Skeletal muscle cell (primary cell): Measurements from ENCODE around the gene CATSPER3.
"Not testable (repeated sequence)": the region's sequence is repeated elsewhere in the genome, so short reads cannot be mapped to it uniquely, and the experiment has no call there.

Source experiments
- DNase-seq: peaks from one replicate; pipeline ENCODE4 v3.0.0-alpha.2; 2010; ENCODE audit warnings: low read depth
- H3K4me3 ChIP-seq: 2 replicates; pipeline ENCODE4 v1.5.1; 2011; ENCODE audit warnings: low read depth, mild to moderate bottlenecking, control low read depth, low read length, moderate library complexity

Gene CATSPER3

GRCh38 chr5:134968055-134968454, 348 bp downstream of the CATSPER3 start:
- no peak for DNase-seq
- H3K4me3 ChIP-seq, result no peak overlapping the region

GRCh38 chr5:134969166-134969565, 1.5 kb downstream of the CATSPER3 start:
- DNase-seq, result no peak
- H3K4me3 ChIP-seq, result no peak overlapping the region

GRCh38 chr5:134975078-134975715, 7.5 kb downstream of the CATSPER3 start:
- no peak overlapping the region for H3K4me3 ChIP-seq
- DNase-seq, result peak; percentile 17

- DNase-seq, result no peak
Measured at GRCh38 chr5:134975843-134976242, 8.1 kb downstream of the CATSPER3 start.

GRCh38 chr5:134976841-134977240, 9.1 kb downstream of the CATSPER3 start:
- H3K4me3 ChIP-seq, result no peak overlapping the region
- no peak for DNase-seq

More at GRCh38 chr5:134975843-134976242, 8.1 kb downstream of the CATSPER3 start:
- H3K4me3 ChIP-seq, result no peak overlapping the region

- H3K4me3 ChIP-seq, result no peak overlapping the region
- no peak for DNase-seq
Measured at GRCh38 chr5:134979416-134979815, 11.7 kb downstream of the CATSPER3 start.

- DNase-seq, result no peak
- no peak overlapping the region for H3K4me3 ChIP-seq
Measured at GRCh38 chr5:134982230-134982629, 14.5 kb downstream of the CATSPER3 start.

- H3K4me3 ChIP-seq, result no peak overlapping the region
- DNase-seq, result no peak
Measured at GRCh38 chr5:134989266-134989830, 21.6 kb downstream of the CATSPER3 start.

GRCh38 chr5:134990183-134990582, 22.5 kb downstream of the CATSPER3 start:
- not testable (repeated sequence) for DNase-seq, H3K4me3 ChIP-seq

- H3K4me3 ChIP-seq, result no peak overlapping the region
- DNase-seq, result no peak
Measured at GRCh38 chr5:134992148-134992547, 24.4 kb downstream of the CATSPER3 start.

- H3K4me3 ChIP-seq, result no peak overlapping the region
- no peak for DNase-seq
Measured at GRCh38 chr5:134993161-134993560, 25.5 kb downstream of the CATSPER3 start.

- DNase-seq, result no peak
- H3K4me3 ChIP-seq, result no peak overlapping the region
Measured at GRCh38 chr5:134994560-134995156, 27.0 kb downstream of the CATSPER3 start.

GRCh38 chr5:134995850-134996402, 28.2 kb downstream of the CATSPER3 start:
- no peak for DNase-seq
- H3K4me3 ChIP-seq, result no peak overlapping the region

- DNase-seq, result no peak
- H3K4me3 ChIP-seq, result no peak overlapping the region
Measured at GRCh38 chr5:134997015-134997414, 29.3 kb downstream of the CATSPER3 start.

GRCh38 chr5:134998068-134998467, 30.4 kb downstream of the CATSPER3 start:
- not testable (repeated sequence) for H3K4me3 ChIP-seq, DNase-seq

GRCh38 chr5:135004376-135004775, 36.7 kb downstream of the CATSPER3 start:
- no peak for DNase-seq

GRCh38 chr5:135005076-135005475, 37.4 kb downstream of the CATSPER3 start:
- H3K4me3 ChIP-seq, result no peak overlapping the region
- DNase-seq, result no peak

More at GRCh38 chr5:135004376-135004775, 36.7 kb downstream of the CATSPER3 start:
- no peak overlapping the region for H3K4me3 ChIP-seq

- no peak for DNase-seq
- H3K4me3 ChIP-seq, result no peak overlapping the region
Measured at GRCh38 chr5:135007305-135007704, 39.6 kb downstream of the CATSPER3 start.

GRCh38 chr5:135007749-135008363, 40.1 kb downstream of the CATSPER3 start:
- no peak overlapping the region for H3K4me3 ChIP-seq
- DNase-seq, result no peak

- no peak overlapping the region for H3K4me3 ChIP-seq
- DNase-seq, result no peak
Measured at GRCh38 chr5:135008556-135008955, 40.8 kb downstream of the CATSPER3 start.
